Right atrium auricular region (tissue), 2 donors: ENCODE results near the gene SLC35B1. TPM values are rescaled to one million over a fixed set of nuclear protein-coding genes. Genes with fewer than 3 reads are reported as not detected.

ENCODE experiments used
- DNase-seq: peaks from one replicate; pipeline ENCODE4 v3.0.0-alpha.2; 2019; ENCODE audit warnings: low spot score
- H3K27ac ChIP-seq, 2 donors: fragments of 200-600 bp; sonication (generic); 1 replicate in 1 of 2; 2 replicates in 1 of 2; pipeline ENCODE4 v1.5.1; 2016 to 2019
- H3K27me3 ChIP-seq, 2 donors: fragments of 200-600 bp; sonication (generic); one replicate each; pipeline versions ENCODE4 v1.5.1 to v1.6.0; 2017 to 2019
- H3K36me3 ChIP-seq: fragments of 200-600 bp; sonication (generic); one replicate; pipeline ENCODE4 v1.5.1; 2016
- H3K4me1 ChIP-seq, 2 donors: fragments of 200-600 bp; sonication (generic); one replicate each; pipeline versions ENCODE4 v1.5.1 to v1.6.0; 2017 to 2019
- H3K4me3 ChIP-seq, 2 donors: fragments of 200-600 bp; sonication (generic); 1 replicate in 1 of 2; 2 replicates in 1 of 2; pipeline ENCODE4 v1.5.1; 2017 to 2019; ENCODE audit warnings: mild to moderate bottlenecking in 1 of 2, moderate library complexity in 1 of 2
- H3K9me3 ChIP-seq, 2 donors: fragments of 200-600 bp; sonication (generic); one replicate each; pipeline ENCODE4 v1.5.1; 2019
- total RNA-seq, 2 donors: library from RNA; depleted of rRNA; stranded (reverse); fragments of >200 nt; gene quantifications; one replicate each; pipeline ENCODE4 v1.1.0, GENCODE V29; 2016
- TF ChIP-seq, protein P1 (sequence below), 2 donors: fragments of 200-600 bp; sonication (generic); IDR thresholded peaks; one replicate each; pipeline ENCODE4 v1.5.1; 2019; ENCODE audit warnings: antibody characterized with exemption in 2 of 2

Gene SLC35B1, protein sequence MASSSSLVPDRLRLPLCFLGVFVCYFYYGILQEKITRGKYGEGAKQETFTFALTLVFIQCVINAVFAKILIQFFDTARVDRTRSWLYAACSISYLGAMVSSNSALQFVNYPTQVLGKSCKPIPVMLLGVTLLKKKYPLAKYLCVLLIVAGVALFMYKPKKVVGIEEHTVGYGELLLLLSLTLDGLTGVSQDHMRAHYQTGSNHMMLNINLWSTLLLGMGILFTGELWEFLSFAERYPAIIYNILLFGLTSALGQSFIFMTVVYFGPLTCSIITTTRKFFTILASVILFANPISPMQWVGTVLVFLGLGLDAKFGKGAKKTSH
- total RNA-seq, result 10 to 100 TPM; 54.1 to 83.6 TPM

DNA sequence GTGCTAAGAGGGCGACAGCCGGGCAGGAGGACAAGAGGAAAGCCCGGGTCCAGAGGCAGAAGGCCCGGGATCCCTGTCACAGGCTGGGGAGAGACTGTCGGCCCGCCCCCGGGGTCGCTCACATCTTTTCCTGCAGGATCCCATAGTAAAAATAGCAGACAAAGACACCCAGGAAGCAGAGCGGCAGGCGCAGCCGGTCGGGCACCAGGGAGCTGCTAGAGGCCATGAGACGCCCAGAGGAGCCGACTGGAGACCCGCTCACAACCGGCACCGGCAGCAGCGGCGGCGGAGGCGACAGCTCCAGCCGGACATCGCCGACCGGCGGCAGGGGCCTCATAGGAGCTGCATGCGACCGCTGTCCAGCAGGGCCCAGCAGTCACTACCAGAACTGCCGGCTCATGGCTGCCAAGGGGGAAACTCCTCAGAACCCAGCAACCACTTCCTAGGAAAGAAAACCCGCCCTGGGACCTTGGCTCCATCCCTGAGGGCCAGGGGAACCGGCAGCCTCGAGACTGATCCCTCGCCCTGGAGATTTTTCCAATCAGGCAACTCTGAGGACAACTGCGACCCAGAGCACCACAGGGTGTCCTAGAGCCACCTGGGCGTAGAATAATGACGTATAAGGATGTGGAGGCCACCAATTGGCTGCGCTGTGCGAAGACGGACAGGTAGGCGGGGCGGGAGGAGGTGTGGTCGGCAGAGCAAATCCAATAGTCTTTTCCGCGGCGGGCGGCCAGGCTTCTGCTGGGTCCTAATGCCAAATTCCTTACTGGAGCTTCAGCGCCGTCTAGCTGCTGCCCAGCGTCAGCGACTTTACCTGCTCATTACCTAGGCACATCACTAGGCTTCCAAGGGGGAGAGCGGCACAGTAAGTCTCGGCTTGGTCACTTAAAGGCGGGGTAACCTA lies at the start of gene SLC35B1:
SLC35B1 (minus strand) TSS at position 357 of the 907 bp plus-strand sequence; CDS start at position 226, 131 bp downstream.
- peak; percentile 99 for DNase-seq
- H3K4me3 ChIP-seq, result peak within 1 kb of the TSS; percentile 95 to 97
- no peaks in the 10 kb centered on the region for H3K9me3 ChIP-seq
- H3K4me1 ChIP-seq, result peaks cover 0 to 24% of the 10 kb centered on the region in 2 donors
- TF ChIP-seq, protein P1, sequence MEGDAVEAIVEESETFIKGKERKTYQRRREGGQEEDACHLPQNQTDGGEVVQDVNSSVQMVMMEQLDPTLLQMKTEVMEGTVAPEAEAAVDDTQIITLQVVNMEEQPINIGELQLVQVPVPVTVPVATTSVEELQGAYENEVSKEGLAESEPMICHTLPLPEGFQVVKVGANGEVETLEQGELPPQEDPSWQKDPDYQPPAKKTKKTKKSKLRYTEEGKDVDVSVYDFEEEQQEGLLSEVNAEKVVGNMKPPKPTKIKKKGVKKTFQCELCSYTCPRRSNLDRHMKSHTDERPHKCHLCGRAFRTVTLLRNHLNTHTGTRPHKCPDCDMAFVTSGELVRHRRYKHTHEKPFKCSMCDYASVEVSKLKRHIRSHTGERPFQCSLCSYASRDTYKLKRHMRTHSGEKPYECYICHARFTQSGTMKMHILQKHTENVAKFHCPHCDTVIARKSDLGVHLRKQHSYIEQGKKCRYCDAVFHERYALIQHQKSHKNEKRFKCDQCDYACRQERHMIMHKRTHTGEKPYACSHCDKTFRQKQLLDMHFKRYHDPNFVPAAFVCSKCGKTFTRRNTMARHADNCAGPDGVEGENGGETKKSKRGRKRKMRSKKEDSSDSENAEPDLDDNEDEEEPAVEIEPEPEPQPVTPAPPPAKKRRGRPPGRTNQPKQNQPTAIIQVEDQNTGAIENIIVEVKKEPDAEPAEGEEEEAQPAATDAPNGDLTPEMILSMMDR (IDR thresholded peaks at IDR 0.05), result peak; percentile 85 to 90
- H3K27me3 ChIP-seq, result no peaks in the 10 kb centered on the region
- H3K36me3 ChIP-seq, result peaks cover 47% of the 10 kb centered on the region
- peak within 1 kb of the TSS; percentile 82 to 95 for H3K27ac ChIP-seq

DNA sequence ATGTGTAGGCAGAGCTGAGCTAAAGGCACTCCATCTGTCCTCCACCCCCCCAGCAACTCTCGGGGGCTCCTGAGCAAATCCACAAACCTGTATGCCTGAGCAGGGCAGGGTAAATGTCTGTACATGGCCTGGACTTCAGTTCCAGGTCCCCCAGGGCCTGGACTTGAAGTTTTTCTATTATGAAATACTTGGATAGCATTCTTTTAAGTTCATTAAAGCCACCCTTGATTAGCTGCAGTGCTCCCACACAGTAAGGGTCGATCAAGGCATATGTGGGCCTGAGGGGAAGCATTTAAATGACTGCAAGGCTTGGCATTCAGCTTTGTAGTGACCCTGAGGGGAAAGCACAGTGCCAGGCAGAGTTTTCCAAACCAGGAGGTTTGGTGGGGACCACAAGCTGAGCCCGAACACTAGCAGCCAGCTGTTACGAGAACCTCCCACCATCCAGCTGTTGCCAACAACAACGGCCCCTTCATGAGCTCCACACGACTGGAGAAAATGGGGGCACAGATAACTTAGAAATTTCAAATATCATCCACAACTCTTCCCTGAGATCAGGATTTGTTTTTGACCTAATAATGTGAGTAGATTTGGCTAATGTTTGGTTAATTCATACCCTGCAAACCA lies 49.5 kb upstream of the SLC35B1 start:
- no peak for DNase-seq
- peaks cover 0 to 71% of the 10 kb centered on the region in 2 donors for H3K4me1 ChIP-seq

DNA sequence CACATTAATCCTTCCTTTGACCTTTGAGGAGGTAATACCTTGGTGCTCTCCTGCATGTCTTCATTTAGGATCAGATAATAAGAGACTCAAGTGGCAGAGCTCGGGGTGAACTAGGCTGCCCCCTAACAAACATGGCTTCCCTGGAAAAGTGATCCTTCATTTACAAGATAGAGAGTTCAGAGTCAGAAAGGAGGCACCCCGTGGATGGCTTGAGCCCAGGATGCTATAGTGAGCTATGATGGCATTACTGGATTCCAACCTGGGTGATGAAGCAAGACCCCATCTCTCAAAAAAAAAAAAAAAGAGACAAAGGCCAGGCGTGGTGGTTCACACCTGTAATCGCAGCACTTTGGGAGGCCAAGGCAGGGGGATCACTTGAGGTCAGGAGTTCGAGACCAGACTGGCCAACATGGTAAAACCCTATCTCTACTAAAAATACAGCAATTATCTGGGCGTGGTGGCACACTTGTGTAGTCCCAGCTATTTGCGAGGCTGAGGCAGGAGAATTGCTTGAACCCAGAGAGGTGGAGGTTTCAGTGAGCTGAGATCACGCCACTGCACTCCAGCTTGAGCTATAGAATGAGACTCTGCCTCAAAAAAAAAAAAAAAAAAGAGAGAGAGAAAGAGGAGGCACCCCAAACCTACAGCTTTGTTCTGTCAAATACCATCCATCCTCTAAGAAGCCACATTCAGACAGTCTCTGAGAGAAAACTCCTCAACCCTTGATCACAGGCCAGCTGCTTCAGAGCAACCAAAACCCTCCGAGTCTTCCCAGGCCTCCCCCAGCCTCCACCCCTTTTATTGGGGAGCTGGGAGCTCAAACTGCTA lies 48.8 kb upstream of the SLC35B1 start:
- DNase-seq, result no peak
- H3K27ac ChIP-seq, result peak overlapping the region in 1 of 2 donors; percentile 31
- H3K36me3 ChIP-seq, result no peaks in the 10 kb centered on the region
- no peaks in the 10 kb centered on the region for H3K27me3 ChIP-seq
- no peaks in the 10 kb centered on the region for H3K9me3 ChIP-seq
- no peak overlapping the region for H3K4me3 ChIP-seq
- TF ChIP-seq, protein P1 (IDR thresholded peaks at IDR 0.05), result no peak
- H3K4me1 ChIP-seq, result peaks cover 0 to 72% of the 10 kb centered on the region in 2 donors

More for the DNA sequence above, 49.5 kb upstream of the SLC35B1 start:
- Histone ChIP-seq H3K27ac (peak overlapping the region in 1 of 2 donors; percentile 31), H3K27me3 (no peaks in the 10 kb centered on the region), H3K9me3 (no peaks in the 10 kb centered on the region), H3K4me3 (no peak overlapping the region), H3K36me3 (no peaks in the 10 kb centered on the region)
- TF ChIP-seq, protein P1 (IDR thresholded peaks at IDR 0.05), result no peak

DNA sequence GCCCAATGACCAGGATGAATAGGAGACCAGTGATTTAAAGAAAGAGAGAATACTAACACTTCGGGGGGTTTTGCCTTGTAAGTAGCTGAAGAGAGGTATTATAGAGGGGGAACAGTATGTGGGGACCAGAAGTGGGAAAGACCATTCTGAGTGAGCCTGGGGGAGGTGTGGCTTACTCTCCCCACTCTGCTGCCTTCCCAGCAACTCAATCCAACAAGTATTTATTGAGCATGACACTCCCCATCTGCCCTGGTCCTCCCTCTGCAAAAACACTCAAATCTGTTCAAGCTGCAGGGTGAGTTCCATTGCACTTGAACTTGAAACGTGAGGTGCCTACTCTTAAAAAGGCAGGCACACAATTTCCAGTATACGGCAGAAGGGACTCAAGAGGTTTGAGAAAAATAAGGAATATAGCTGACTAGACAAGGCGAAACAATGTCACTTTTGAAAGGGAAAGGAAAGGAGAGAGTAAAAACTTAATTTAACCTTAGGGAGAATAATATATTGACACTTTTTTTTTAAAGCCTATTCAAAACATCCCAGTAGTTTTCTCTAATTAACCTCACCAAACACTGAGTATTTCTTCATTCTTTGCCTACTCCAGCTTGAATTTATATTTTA lies 48.0 kb upstream of the SLC35B1 start:
- Histone ChIP-seq H3K4me3 (no peak overlapping the region), H3K27ac (no peak overlapping the region), H3K27me3 (no peaks in the 10 kb centered on the region), H3K4me1 (peaks cover 0 to 72% of the 10 kb centered on the region in 2 donors), H3K9me3 (no peaks in the 10 kb centered on the region), H3K36me3 (no peaks in the 10 kb centered on the region)
- TF ChIP-seq, protein P1 (IDR thresholded peaks at IDR 0.05), result no peak
- DNase-seq, result no peak
